Breast epithelium (tissue), 3 donors: ENCODE measurements around the gene OR2T35.

Experiments
- POLR2A ChIP-seq: fragments of 450-650 bp; IDR thresholded peaks from one replicate; pipeline ENCODE4 v1.6.1; 2016; ENCODE audit warnings: antibody characterized with exemption, mild to moderate bottlenecking, moderate library complexity
- POLR2AphosphoS5 ChIP-seq, 3 donors: sonication (generic); formaldehyde crosslinking; IDR thresholded peaks; one replicate each; pipeline ENCODE4 v1.6.1; 2017; ENCODE audit warnings: antibody characterized with exemption in 3 of 3

DNA sequence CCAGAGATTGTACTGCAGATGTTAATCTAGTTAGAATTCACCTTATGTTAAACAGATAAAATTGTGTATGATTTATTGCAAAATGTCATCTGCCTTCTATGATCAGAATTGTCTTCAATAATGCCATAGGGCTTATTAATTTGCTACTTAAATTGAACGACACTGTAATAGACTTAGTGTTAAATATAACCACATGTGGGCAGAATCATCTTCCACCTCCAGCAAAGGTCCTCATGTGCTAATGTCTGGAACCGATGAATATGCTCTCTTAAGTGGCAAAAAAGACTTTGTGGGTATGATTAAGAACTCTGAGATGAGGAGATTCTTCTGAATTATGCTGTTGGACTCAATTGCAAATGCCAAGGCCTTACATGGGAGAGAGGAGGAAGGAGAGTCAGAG is 14.5 kb downstream of the OR2T35 start:
- TF ChIP-seq POLR2A, result no peak
- TF ChIP-seq POLR2AphosphoS5 (IDR thresholded peaks at IDR 0.05), result no peak
